ENCODE data around the gene SLC17A1.
"Not testable (repeated sequence)": the region's sequence is repeated elsewhere in the genome, so short reads cannot be mapped to it uniquely, and the experiment has no call there.

SLC17A1 gene

GRCh38 chr6:25755483-25755882, 76.4 kb downstream of the SLC17A1 start:
- no peak for FAIRE-seq

GRCh38 chr6:25754535-25754934, 77.3 kb downstream of the SLC17A1 start, which contains the start of gene SLC17A4:
SLC17A4 (plus strand) TSS chr6:25754742; CDS start chr6:25761963, 7,221 bp downstream.
- no peak for FAIRE-seq

- no peak for FAIRE-seq
Measured at GRCh38 chr6:25753079-25753478, 78.8 kb downstream of the SLC17A1 start.

GRCh38 chr6:25750906-25751305, 80.9 kb downstream of the SLC17A1 start:
- no peak for FAIRE-seq

GRCh38 chr6:25749837-25750236, 82.0 kb downstream of the SLC17A1 start:
- FAIRE-seq = no peak

- not testable (repeated sequence) for FAIRE-seq
Measured at GRCh38 chr6:25748601-25749517, 83.0 kb downstream of the SLC17A1 start.

GRCh38 chr6:25748049-25748448, 83.8 kb downstream of the SLC17A1 start:
- FAIRE-seq = no peak

GRCh38 chr6:25747477-25747876, 84.4 kb downstream of the SLC17A1 start:
- no peak for FAIRE-seq

- no peak for FAIRE-seq
Measured at GRCh38 chr6:25746968-25747367, 84.9 kb downstream of the SLC17A1 start.

GRCh38 chr6:25745836-25746235, 86.0 kb downstream of the SLC17A1 start:
- FAIRE-seq = no peak

- FAIRE-seq = no peak
Measured at GRCh38 chr6:25743868-25744267, 88.0 kb downstream of the SLC17A1 start.

GRCh38 chr6:25735261-25735660, 96.6 kb downstream of the SLC17A1 start:
- FAIRE-seq = no peak
